Tibial nerve (tissue), 4 donors: ENCODE measurements around the gene FN3KRP. TPM values are rescaled to one million over a fixed set of nuclear protein-coding genes. Genes with fewer than 3 reads are reported as not detected.

Experiments
- DNase-seq, 2 donors: peaks; one replicate each; pipeline ENCODE4 v3.0.0-alpha.2; 2019; ENCODE audit warnings: low spot score in 2 of 2
- H3K27ac ChIP-seq, 4 donors: fragments of 200-600 bp; sonication (generic) in 3 of 4; one replicate each; pipeline ENCODE4 v1.5.1; 2017 to 2019; ENCODE audit warnings: mild to moderate bottlenecking in 1 of 4
- H3K27me3 ChIP-seq, 2 donors: fragments of 200-600 bp; sonication (generic) in 1 of 2; one replicate each; pipeline versions ENCODE4 v1.5.1 to v1.6.0; 2017 to 2019
- H3K36me3 ChIP-seq, 3 donors: fragments of 200-600 bp; sonication (generic); one replicate each; pipeline ENCODE4 v1.5.1; 2018 to 2019
- H3K4me1 ChIP-seq, 4 donors: fragments of 200-600 bp; sonication (generic) in 3 of 4; one replicate each; pipeline ENCODE4 v1.5.1; 2017 to 2019
- H3K4me3 ChIP-seq, 4 donors: fragments of 200-600 bp; sonication (generic) in 3 of 4; one replicate each; pipeline ENCODE4 v1.5.1; 2017 to 2019; ENCODE audit warnings: mild to moderate bottlenecking in 1 of 4, moderate library complexity in 1 of 4
- H3K9me3 ChIP-seq, 4 donors: fragments of 200-600 bp; sonication (generic) in 3 of 4; one replicate each; pipeline ENCODE4 v1.5.1; 2017 to 2019
- CTCF ChIP-seq, 5 experiments: fragments of 200-600 bp in 3 of 5; fragments of 450-650 bp in 2 of 5; sonication (generic) in 3 of 5; IDR thresholded peaks; one replicate each; pipeline ENCODE4 v1.5.1; 2016 to 2019; ENCODE audit warnings: antibody characterized with exemption in 5 of 5, mild to moderate bottlenecking in 3 of 5, moderate library complexity in 2 of 5
- EP300 ChIP-seq, 2 donors: sonication (generic); formaldehyde crosslinking; IDR thresholded peaks; one replicate each; pipeline ENCODE4 v1.6.1; 2017; ENCODE audit warnings: antibody characterized with exemption in 2 of 2, mild to moderate bottlenecking in 1 of 2
- POLR2A ChIP-seq, 2 donors: fragments of 450-650 bp; IDR thresholded peaks; one replicate each; pipeline ENCODE4 v1.6.1; 2017; ENCODE audit warnings: antibody characterized with exemption in 2 of 2, mild to moderate bottlenecking in 2 of 2, moderate library complexity in 2 of 2
- WGBS, 2 donors: methylation state at CpG; one replicate each; pipeline ENCODE4 v1.1.5; 2018; 5-methylcytosine and 5-hydroxymethylcytosine counted together
- total RNA-seq, 4 donors: library from RNA; depleted of rRNA; stranded (reverse); fragments of >200 nt; gene quantifications; one replicate each; pipeline ENCODE4 v1.1.0, GENCODE V29; 2016

FN3KRP gene
- total RNA-seq, 4 donors from 2014 or later, result 17.4 to 22.5 (median 21.0) TPM

- Histone ChIP-seq H3K27ac (peak overlapping the region in 2 of 4 donors; percentile 1 to 93), H3K9me3 (peaks cover 0 to 14% (median 0%) of the 10 kb centered on the region in 4 donors)
- DNase-seq, result no peak
Measured at GRCh38 chr17:82692268-82692667, 24.2 kb upstream of the FN3KRP start.

DNA sequence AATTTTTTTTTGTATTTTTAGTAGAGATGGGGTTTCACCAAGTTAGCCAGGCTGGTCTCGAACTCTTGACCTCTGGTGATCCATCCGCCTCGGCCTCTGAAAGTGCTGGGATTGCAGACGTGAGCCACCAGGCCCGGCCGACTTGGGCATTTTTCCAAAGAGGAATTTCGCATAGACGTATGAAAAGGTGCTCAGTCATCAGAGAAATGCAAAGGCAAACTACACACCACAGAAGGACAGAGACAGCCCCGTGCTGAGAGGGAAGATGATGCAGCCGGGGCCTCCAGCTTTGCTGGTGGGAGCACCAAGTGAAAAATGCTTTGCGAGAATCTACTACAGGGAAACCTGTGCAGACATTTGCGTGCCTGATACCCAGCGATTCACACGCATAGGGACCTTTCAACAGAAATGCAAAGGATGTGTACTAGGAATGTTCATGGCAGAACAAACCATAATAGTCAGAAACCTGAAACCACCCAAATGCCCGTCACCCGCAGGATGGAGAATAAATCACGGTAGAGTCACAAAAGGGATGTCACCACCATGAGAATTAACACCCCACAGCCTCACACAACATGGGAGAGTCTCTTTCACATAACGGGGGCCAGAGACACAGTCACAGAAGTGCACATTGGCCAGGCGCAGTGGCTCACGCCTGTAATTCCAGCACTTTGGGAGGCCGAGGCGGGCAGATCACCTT, 23.2 kb upstream of the FN3KRP start:
- no peak for TF ChIP-seq CTCF (IDR thresholded peaks at IDR 0.05)
- no peak overlapping the region for H3K27ac ChIP-seq
- 89 to 91% methylated on average over 22 of the region's 22 CpGs for WGBS, 2 donors
- DNase-seq, result no peak
- peaks cover 0 to 27% (median 15%) of the 10 kb centered on the region in 4 donors for H3K4me1 ChIP-seq
- H3K27me3 ChIP-seq, result no peaks in the 10 kb centered on the region
- H3K9me3 ChIP-seq, result peaks cover 0 to 14% (median 0%) of the 10 kb centered on the region in 4 donors
- peaks cover 0 to 24% (median 0%) of the 10 kb centered on the region in 3 donors for H3K36me3 ChIP-seq
- no peak overlapping the region for H3K4me3 ChIP-seq

More at GRCh38 chr17:82692268-82692667, 24.2 kb upstream of the FN3KRP start:
- Histone ChIP-seq H3K4me1 (peaks cover 0 to 20% (median 12%) of the 10 kb centered on the region in 4 donors), H3K27me3 (no peaks in the 10 kb centered on the region), H3K4me3 (no peak overlapping the region), H3K36me3 (peaks cover 0 to 24% (median 0%) of the 10 kb centered on the region in 3 donors)
- TF ChIP-seq POLR2A (IDR thresholded peaks at IDR 0.05) (no peak), EP300 (IDR thresholded peaks at IDR 0.05) (no peak), CTCF (IDR thresholded peaks at IDR 0.05) (no peak)
- 86% methylated on average over 15 of the region's 16 CpGs for WGBS, 2 donors

- WGBS, 2 donors, result 80 to 84% methylated on average over 2 of the region's 2 CpGs
- Histone ChIP-seq H3K27ac (no peak overlapping the region), H3K36me3 (peaks cover 0 to 24% (median 0%) of the 10 kb centered on the region in 3 donors), H3K4me1 (peaks cover 0 to 34% (median 20%) of the 10 kb centered on the region in 4 donors), H3K9me3 (peaks cover 0 to 14% (median 0%) of the 10 kb centered on the region in 4 donors), H3K27me3 (no peaks in the 10 kb centered on the region), H3K4me3 (no peak overlapping the region)
- no peak for DNase-seq
- TF ChIP-seq CTCF (IDR thresholded peaks at IDR 0.05) (no peak), POLR2A (IDR thresholded peaks at IDR 0.05) (no peak), EP300 (IDR thresholded peaks at IDR 0.05) (no peak)
Measured at GRCh38 chr17:82694647-82695046, 21.9 kb upstream of the FN3KRP start.

- Histone ChIP-seq H3K27me3 (no peaks in the 10 kb centered on the region), H3K9me3 (peaks cover 0 to 14% (median 0%) of the 10 kb centered on the region in 4 donors), H3K4me1 (peaks cover 0 to 24% (median 19%) of the 10 kb centered on the region in 4 donors), H3K36me3 (peaks cover 0 to 24% (median 0%) of the 10 kb centered on the region in 3 donors), H3K4me3 (no peak overlapping the region), H3K27ac (peak overlapping the region in 1 of 4 donors; percentile 43)
- no peak for DNase-seq
- WGBS, 2 donors, result 93 to 94% methylated on average over 16 of the region's 17 CpGs
- TF ChIP-seq POLR2A (IDR thresholded peaks at IDR 0.05) (no peak), EP300 (IDR thresholded peaks at IDR 0.05) (no peak), CTCF (IDR thresholded peaks at IDR 0.05) (no peak)
Measured at GRCh38 chr17:82696259-82696658, 20.2 kb upstream of the FN3KRP start.
